RPMI8226 (cell line): ENCODE measurements around the gene HPSE2.

Experiments used
- DNase-seq: peaks from one replicate; pipeline ENCODE4 v3.0.0-alpha.2; 2015

Gene HPSE2

GRCh38 chr10:98423691-98424120 lies 811.9 kb downstream of the HPSE2 start:
- no peak for DNase-seq

DNA sequence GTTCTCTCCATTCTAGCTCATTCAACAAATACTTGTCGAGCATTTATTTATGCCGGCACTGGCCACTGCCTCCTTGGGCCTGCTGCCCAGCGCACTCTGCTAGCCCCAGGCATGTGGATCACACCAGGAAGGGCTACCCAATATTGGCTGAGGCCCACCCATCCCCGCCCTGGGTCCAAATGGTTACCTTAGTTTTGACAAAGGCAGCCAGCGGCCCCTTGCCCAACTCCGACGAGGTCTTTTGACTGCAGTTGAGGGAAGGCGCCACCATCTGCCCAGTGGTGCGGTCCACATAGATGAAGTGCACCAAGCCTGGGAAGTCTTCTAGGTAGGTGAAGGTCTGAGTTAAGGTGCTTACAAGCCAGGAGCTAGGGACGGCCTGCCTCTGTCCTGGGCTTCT lies 813.5 kb downstream of the HPSE2 start:
- no peak for DNase-seq

DNA sequence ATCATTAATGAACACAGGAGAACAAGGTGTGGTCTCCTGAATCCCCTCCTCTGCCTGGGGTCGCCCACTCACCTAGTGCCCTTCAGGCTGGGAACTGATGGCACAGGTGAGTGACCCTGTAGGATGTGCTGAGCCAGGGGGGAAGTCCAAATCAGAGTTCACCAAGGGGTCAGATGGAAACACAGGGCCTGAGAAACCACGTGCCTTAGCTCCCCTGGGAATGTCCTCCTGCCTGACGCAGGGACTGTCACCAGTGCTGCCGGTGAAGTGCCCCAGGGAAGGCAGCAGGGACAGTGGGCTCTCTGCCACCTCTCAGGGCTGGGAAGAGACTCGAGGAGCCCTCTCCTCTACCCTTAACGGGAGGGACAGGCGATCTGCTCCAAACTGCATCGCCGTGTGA lies 814.9 kb downstream of the HPSE2 start:
- no peak for DNase-seq

DNA sequence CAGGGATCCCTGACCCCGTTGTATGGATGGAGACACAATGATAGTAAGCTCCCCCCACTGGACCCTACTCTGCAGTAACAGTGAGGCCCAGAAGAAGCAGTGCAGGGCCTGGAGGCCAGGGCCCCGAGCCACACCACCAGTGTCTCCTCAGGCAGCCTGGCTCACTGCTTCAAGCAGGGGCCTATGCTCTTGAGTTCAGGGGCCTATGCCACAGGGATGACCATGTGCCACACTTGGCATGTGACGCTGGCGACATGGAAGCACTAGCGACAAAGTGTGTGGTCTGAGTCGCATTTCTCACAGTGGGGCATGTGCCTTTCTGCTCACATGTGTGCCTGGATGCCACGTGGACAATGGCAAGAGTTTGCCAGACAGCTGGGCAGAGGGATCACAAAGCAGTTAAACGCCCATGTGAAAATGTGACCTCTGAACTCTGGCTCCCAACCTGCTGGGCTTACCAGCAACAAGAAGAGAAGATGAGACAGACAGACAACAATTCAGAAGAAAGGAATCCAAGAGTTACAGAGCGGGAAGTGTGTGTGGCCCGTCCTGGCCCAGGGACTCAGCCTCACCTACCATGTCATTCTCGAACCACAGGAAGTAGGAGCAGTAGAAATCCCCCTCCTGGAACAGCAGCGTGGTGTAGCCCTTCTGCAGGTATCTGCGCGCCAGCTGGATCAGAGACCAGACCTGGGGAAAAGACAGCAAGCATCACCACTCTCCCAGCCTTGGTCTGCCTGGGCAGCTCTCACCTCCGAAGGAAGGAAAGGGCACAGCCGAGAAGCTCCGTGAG lies 816.0 kb downstream of the HPSE2 start:
- no peak for DNase-seq

DNA sequence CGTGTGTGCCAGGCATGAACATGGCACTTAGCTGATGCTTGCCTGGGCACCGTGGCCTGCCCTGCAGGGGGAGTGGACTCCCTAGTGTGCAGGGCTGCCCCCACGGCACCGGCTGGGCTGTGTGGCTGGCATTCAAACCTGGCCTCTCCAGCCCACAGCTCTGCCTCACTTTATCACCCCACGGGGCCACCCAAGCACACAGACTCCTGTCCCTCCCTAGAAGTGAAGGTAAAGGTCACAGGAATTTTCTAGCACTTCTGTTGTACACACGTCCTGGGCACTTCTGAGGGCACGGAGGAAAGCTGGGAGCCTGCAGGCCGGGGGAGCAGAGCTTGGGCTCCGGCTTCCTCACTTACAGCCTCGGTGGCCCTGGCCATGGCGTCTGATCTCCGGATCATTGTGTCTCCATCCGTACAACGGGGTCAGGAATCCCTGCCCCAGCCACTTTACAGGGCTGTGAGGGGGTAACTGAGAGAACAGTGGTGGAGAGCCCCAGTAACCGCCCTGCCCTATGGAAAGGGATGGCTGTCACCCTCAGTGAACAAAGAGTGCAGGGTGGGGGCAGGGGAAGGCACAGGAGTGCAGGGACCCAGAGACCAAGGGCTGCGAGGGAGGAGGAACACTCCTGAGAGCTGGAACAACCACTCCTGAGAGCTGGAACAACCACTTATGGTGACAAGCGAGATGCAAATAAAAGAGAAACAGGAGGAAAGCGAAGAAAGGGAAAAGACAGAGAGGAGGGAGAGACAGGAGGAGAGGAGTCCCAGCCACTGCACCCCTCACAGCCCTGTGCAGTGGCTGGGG lies 816.8 kb downstream of the HPSE2 start:
- DNase-seq, result no peak

DNA sequence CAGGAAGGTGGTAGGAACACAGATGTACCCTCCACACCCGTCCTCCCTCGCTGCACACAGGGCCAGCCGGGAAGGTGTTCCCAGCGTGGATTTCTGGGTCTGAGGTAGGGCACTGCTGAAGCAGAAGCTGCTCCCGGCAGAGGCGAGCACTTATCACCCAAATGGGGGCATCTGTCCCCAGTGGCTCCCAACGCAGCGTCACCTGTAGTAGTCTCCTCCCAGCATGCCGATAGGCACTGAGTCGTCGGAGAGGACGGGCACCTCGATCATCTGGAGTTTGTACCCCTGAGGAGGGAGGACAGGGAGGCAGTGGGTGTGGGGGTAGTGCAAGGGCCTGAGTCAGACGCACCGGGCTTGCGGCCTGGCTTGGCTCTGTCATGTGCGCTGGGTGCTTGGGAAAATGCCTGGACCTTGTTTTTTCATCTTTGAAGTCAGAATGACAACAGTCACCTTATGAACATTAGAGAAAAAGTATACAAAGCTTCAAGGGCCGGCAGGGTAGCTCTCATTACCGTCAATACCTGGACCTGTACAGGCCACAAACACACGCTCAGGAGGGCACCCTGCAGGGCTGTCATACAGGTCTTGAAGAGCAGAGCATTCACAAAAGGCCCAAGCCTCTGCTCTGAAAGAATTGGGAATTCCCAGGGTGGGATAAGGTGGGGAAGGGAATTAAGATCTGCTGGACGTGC lies 817.5 kb downstream of the HPSE2 start:
- no peak for DNase-seq

DNA sequence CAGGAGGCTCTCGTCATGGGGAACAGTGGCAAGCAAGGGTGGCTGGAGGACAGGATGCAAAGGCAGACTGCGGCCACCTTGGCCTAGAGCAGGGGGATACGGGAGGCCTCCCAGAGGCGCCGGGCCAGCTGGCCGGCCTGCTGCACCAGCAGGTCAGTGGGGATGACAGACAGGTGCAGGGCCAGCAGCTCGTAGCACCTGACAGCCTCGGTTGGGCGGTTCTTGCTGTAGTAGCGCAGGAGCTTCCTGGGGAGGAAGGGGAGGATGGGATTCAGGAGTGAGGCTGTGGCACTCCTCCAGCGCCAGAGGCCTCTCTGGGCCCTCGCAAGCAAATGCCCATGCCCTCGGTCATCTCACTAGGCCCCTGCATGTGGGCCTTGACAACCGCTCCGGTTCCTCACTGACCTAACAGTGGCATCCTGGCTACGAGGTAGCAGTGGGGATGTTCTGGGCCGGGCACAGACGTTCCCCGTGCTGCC lies 818.1 kb downstream of the HPSE2 start:
- no peak for DNase-seq

DNA sequence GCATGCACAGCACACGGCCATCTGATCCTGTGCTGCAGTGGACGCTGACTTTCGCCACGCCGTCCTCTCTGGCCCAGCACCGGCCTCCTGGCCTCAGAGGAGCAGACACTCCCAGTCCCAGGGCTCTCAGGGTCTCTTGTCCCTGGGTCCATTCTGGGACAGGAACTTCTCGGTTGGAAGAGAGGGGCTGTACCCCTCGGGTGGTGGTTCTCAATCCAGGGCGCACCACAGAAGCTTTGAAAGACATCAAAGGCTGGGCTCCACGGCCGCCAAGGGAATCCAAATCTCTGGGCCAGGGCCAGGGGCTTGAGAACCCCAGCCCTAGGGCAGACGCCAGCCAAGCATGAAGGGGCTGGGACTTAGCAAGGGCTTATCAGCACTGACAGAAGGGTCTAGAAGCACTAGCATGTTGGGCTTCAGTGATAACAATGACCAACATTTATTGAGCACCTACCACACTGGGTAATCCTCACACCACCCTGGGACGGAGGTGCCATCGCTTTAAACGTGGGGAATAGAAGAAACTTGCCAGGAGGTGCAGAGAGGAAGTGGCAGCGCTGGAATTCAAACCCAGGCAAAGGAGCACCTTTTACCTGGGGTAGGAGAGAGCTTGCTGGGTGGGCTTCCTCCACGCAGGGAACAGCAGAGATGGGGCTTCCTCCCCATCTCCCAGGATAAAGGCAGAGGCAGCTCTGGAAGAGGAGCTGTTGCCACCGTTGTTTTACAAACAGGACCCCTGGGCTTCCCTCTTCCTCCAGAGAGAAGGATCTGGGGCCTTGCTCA lies 818.9 kb downstream of the HPSE2 start:
- no peak for DNase-seq

DNA sequence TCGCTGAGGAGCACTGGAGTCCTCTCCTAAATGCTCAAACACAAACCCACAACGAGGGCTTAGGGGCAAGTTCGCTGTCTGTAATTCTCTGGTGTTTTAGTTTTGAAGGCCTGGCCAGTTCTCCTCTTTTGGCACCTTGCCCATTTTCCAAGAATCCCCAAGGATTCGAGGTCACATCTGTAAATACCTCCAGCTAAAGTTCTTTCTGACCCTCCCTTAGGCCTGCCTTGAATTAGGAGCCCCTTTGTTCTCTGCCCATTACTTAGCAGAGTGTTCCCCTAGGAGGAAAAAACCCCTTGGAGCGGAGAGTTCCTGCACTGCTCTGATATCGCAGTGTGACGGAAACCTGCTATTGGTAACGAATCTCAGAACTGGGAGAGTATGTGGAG lies 819.9 kb downstream of the HPSE2 start:
- DNase-seq, result no peak

DNA sequence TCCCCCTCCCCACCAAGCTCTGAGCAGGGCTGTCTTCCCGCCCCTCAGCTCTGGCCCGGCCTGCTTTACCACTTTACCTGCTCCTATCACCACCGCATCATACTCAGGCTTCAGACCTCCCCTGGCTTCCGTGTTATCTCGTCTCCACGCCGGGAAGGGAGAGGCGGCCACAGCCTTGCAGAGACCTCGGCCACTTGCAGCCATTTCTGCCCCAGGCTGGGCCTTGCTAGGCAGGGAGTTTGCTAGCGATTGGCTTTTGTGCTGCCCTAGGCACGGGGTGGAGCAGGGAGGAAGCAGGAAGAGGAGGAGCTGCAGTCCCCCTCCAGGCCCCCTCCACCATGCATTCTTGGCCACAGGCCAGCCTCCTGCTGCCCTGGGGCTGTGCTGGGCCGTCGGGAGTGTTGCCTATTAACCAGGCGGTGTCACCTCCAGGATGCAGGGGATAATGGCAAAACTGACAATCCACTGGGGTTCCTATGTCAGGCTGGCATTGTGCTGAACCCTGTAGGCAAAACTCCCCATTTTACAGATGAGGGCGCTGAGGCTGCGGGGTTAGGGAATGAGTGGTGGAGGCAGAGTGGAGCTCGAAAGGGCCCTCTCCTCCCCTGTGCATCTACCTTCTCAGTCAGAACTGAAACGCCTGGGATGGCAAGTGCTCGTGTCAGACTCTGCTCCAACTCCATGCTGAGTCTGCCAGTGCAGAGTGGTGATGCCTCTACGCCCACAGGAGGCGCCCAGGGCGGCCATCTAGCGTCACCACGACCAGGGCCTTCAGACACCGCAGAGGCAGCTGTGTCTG lies 820.5 kb downstream of the HPSE2 start, which contains the start of gene PYROXD2:
TSS of gene PYROXD2 (minus strand) at position 251 of the 799 bp plus-strand sequence. CDS start at position 204, 47 bp downstream.
- DNase-seq, result peak; percentile 12

DNA sequence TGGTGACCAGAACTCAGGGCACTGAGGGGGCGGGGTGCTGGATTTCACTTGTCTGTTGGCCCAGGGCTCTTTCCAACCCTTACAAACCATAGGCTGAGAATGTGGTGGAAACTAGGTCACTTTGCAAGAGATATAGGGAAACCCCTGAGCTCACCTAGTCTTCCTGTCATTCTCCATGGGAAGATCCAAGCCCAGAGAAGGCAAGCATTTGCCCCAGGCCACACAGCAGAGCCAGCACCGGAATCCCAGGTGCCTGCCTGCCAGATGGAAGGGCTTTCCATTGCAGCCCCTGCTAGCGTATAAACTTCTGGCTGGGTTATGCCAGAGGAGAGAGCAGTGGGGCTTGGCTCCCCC lies 821.1 kb downstream of the HPSE2 start:
- no peak for DNase-seq

DNA sequence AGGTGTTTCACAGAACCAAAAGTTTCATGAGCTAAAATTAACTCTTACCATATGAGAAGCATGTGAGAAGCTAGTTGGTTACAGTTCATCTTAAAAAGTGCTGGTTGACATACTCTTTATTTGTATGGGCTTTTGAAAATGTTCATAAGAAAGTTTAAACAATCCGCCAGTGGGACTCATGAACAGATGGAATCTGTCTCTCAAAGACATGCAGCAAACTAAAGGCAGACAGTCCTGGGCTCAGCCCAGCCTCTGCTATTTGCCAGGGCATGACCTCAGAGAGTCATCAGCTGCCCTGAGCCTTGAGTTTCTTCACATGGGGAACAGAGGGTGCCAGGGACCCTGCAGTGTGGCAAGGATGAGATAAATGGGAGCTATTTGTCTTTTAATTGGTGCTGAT lies 823.9 kb downstream of the HPSE2 start:
- no peak for DNase-seq

DNA sequence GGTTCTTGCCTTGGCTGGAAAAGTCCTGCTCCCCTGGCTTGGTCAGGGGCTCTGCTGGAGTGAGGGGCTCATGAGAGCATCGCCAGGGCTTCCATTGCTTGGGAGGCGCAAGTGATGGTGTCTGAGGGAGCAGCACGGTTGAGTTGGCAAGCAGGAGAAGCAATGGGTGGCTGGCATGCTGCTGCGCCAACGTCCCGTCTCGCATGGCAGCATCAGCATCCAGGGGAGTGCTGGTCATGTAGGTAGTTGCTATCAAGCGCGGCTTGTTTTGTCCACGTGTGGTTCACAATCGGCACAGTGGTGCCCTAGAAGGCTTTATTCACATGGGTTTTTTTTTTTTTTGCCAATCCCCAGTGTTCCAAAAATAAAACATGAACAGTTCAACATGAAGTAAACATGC lies 824.5 kb downstream of the HPSE2 start:
- DNase-seq, result no peak

DNA sequence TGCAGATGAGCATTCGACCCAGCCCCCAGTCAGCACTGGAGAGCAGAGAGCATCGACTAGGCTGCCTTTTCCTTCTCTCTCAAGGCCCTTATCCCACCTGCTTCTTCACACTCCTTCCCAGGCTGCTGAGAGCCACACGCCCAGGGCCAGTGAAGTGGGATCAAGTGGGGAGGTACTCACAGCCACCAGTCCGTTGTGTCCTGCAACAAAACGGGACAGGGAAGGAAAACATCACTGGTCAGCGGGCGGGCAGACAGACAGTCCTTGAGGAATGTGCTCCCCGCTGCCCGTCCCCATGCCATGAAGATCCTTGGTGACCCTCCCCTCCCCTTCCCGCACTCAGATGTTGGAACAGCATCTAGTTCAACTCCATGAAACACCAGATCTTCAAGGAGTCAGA lies 824.9 kb downstream of the HPSE2 start:
- no peak for DNase-seq

DNA sequence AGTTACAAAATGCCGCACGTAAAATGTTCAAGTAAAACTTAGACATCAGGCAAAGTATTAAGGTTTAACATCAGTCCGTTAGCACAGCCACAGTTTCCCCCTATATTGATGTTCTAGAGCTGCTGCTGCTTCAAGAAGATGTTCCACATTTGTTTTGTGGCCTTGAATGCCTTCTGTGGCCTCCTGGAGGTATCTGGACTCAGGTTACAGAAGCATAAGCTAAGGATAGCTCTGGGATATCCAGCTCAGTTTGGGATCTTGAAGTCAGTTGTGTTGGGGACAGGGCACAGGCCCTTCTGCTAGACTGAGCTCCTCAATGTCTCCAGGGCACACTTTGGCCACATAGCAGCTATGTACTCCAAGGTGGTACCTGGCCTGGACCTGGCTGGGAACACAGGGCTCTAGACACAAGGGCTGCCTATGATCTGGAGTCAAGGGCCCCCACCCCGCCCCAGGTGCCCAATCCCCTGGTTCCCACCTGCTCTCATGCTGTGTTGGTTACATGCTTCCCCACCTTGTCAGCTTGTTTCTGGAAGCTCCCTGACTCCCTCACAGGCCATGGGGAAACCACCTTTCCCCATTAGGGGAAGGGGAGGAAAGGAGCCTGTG lies 825.4 kb downstream of the HPSE2 start:
- no peak for DNase-seq

- no peak for DNase-seq
Observed at GRCh38 chr10:98408799-98409198, 826.9 kb downstream of the HPSE2 start.

DNA sequence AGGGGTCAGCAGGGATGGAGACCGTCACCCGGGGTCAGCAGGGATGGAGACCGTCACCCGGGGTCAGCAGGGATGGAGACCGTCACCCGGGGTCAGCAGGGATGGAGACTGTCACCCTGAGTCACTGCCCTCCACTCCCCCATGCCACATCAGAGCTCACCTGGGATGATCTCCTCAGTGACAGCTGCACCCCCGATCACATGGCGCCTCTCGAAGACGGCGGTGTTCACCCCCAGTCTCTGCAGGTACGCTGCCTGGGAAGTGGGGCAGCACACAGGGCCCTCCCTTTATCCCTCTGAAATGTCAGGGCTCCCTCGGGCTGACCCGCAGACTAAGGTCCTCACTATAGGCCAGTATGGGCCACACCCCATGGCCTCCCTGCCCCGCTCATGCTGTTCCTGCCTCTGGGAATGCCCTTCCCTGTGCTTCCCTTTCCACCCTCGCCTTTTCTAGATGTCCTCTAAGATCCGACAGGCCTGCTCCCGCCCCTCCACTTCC lies 827.9 kb downstream of the HPSE2 start:
- DNase-seq, result no peak
